ENCODE measurements around the gene LPAR6. TPM values are rescaled to one million over a fixed set of nuclear protein-coding genes. Genes with fewer than 3 reads are reported as not detected.
A peak's percentile ranks its signal among the peaks of the same experiment; 100 is the strongest.

The LPAR6 gene
- total and polyA plus RNA-seq, 2 donors from 2014 or later: 29.3 to 45.1 TPM

DNA sequence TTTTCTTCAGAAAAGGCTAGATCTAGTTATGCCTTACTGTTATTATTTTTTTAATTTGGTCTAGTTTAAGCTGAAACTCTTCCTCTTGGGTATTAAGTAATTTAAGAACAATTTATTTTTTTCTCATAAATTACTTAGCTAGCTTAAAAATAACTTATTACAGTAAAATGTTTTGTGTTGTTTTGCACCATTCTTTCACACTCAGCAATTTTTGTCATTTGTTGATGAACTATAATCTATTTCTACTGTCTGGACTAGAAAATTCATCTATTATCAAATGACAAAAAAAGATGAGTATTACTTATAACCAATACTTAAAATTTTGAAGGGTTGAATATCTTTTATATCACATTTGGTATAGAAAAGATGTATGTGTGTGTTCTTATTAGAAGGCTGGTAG, 1.6 kb upstream of the LPAR6 start:
- Histone ChIP-seq H3K9ac (ENCODE audit: low read length in 3 of 3) (no peak overlapping the region), H3K9me3 (ENCODE audit: control insufficient read depth in 2 of 3, insufficient read depth in 1 of 3, low read length in 3 of 3) (no peaks in the 10 kb centered on the region), H3K4me1 (ENCODE audit: control insufficient read depth in 2 of 3, insufficient read depth in 2 of 3, low read depth in 1 of 3, low read length in 3 of 3) (peaks cover 0 to 3% (median 0%) of the 10 kb centered on the region in 3 donors), H3K27me3 (ENCODE audit: control insufficient read depth, insufficient read depth, low read length) (no peaks in the 10 kb centered on the region), H3K36me3 (ENCODE audit: control insufficient read depth in 2 of 3, insufficient read depth in 3 of 3, low read length in 3 of 3) (no peaks in the 10 kb centered on the region), H3K27ac (ENCODE audit: low read depth in 2 of 2, low read length in 2 of 2) (no peak overlapping the region), H3K4me3 (ENCODE audit: low read length in 3 of 3) (no peak overlapping the region)
- intact Hi-C loops (cut with DNase I): no loop called here
- DNase-seq (no peak), FAIRE-seq (no peak)
- TF ChIP-seq, protein P1, sequence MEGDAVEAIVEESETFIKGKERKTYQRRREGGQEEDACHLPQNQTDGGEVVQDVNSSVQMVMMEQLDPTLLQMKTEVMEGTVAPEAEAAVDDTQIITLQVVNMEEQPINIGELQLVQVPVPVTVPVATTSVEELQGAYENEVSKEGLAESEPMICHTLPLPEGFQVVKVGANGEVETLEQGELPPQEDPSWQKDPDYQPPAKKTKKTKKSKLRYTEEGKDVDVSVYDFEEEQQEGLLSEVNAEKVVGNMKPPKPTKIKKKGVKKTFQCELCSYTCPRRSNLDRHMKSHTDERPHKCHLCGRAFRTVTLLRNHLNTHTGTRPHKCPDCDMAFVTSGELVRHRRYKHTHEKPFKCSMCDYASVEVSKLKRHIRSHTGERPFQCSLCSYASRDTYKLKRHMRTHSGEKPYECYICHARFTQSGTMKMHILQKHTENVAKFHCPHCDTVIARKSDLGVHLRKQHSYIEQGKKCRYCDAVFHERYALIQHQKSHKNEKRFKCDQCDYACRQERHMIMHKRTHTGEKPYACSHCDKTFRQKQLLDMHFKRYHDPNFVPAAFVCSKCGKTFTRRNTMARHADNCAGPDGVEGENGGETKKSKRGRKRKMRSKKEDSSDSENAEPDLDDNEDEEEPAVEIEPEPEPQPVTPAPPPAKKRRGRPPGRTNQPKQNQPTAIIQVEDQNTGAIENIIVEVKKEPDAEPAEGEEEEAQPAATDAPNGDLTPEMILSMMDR (IDR thresholded peaks at IDR 0.05; ENCODE audit: borderline replicate concordance, extremely low read depth, insufficient read depth): no peak

DNA sequence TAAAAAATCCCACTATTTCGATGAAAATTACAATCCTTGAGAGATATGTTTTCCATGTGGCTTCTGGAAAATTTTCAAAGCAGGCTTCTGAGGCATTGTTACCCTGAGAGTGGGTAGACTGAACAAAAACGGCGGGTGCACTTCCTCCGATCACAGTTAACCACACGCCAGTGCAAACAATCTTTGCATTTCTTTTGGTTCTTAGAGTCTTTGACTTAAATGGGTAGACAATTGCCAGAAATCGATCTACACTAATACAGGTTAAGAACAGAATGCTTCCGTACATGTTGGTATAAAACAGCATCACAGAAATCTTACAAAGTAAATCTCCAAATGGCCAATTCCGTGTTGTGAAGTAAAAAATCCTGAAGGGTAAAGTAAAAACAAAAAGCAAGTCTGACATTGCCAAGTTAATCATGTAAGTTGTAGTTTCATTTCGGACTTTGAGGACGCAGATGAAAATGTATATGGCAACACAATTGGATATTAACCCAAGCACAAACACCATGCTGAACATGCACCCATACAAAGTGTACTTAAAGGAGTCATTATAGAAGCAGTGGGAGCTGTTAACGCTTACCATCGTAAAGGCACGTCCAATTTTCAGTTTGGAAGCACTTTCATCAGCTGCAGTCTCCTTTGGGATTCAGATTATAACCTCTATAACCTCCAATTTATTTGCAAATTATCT, 927 bp downstream of the LPAR6 start:
- TF ChIP-seq, protein P1 (IDR thresholded peaks at IDR 0.05; ENCODE audit: borderline replicate concordance, extremely low read depth, insufficient read depth): no peak
- H3K27ac ChIP-seq (ENCODE audit: low read depth in 2 of 2, low read length in 2 of 2): peak overlapping the region; percentile 74 to 83
- intact Hi-C loops (cut with DNase I): no loop called here

DNA sequence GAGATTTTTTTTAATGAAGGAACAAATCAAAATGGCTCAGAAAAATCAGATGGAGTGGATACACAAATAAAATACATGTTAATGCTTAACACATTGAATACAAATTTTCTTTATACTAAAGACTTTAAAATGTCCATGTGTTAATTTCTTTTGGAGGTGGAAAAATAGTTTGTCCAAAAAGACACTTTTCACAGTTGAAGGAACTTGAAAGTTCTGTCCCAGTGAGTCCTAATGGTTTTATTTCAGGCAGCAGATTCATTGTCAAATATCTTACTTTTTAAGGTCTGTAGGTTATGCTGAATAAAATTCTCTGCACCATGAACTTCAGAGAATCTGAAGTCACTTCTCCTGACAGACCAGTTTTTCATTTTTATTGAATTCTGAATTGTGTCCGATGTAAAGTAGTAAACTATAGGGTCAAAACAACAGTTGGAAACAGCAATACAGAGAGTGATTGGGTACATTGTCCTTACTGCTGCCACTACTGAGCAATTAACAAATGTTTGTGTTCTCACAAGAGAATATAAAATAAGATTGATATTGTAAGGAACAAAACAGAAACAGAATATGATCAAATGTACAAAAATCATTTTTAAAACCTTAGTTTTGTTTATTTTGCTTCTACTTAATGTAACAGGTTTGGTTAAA, 1.6 kb downstream of the LPAR6 start:
- no peaks in the 10 kb centered on the region for H3K27me3 ChIP-seq (ENCODE audit: control insufficient read depth, insufficient read depth, low read length)
- peak overlapping the region; percentile 87 to 97 (median 89) for H3K4me3 ChIP-seq (ENCODE audit: low read length in 3 of 3)
- H3K27ac ChIP-seq (ENCODE audit: low read depth in 2 of 2, low read length in 2 of 2): peak overlapping the region; percentile 74 to 83
- no peak for FAIRE-seq
- TF ChIP-seq, protein P1 (IDR thresholded peaks at IDR 0.05; ENCODE audit: borderline replicate concordance, extremely low read depth, insufficient read depth): no peak
- H3K36me3 ChIP-seq (ENCODE audit: control insufficient read depth in 2 of 3, insufficient read depth in 3 of 3, low read length in 3 of 3): no peaks in the 10 kb centered on the region
- H3K9ac ChIP-seq (ENCODE audit: low read length in 3 of 3): peak overlapping the region; percentile 74 to 89 (median 78)
- intact Hi-C loops (cut with DNase I): no loop called here
- no peaks in the 10 kb centered on the region for H3K9me3 ChIP-seq (ENCODE audit: control insufficient read depth in 2 of 3, insufficient read depth in 1 of 3, low read length in 3 of 3)
- DNase-seq: peak in 2 of 5 donors; percentile 61 to 80
- H3K4me1 ChIP-seq (ENCODE audit: control insufficient read depth in 2 of 3, insufficient read depth in 2 of 3, low read depth in 1 of 3, low read length in 3 of 3): peaks cover 3 to 8% (median 4%) of the 10 kb centered on the region in 3 donors

More for the DNA sequence above, 927 bp downstream of the LPAR6 start:
- Histone ChIP-seq H3K36me3 (ENCODE audit: control insufficient read depth in 2 of 3, insufficient read depth in 3 of 3, low read length in 3 of 3) (no peaks in the 10 kb centered on the region), H3K9me3 (ENCODE audit: control insufficient read depth in 2 of 3, insufficient read depth in 1 of 3, low read length in 3 of 3) (no peaks in the 10 kb centered on the region), H3K27me3 (ENCODE audit: control insufficient read depth, insufficient read depth, low read length) (no peaks in the 10 kb centered on the region), H3K4me1 (ENCODE audit: control insufficient read depth in 2 of 3, insufficient read depth in 2 of 3, low read depth in 1 of 3, low read length in 3 of 3) (peaks cover 0 to 8% (median 3%) of the 10 kb centered on the region in 3 donors), H3K9ac (ENCODE audit: low read length in 3 of 3) (peak overlapping the region; percentile 78 to 89 (median 82)), H3K4me3 (ENCODE audit: low read length in 3 of 3) (peak overlapping the region; percentile 87 to 97 (median 89))
- peak in 3 of 5 donors; percentile 10 to 75 (median 62) for DNase-seq
- no peak for FAIRE-seq

Measured in kidney (tissue), 14 donors.